Liver (tissue), 3 donors: Measurements from ENCODE around the gene ASB2.

Experiments
- CTCF ChIP-seq: fragments of 150-350 bp; IDR thresholded peaks from 2 replicates; pipeline ENCODE4 v1.5.1; 2017; ENCODE audit warnings: improper control_type of control experiment, low read depth, low read length; ENCODE audit not compliant: missing input control
- EGR1 ChIP-seq, 2 donors: IDR thresholded peaks; 2 replicates each; pipeline ENCODE4 v1.6.1; 2016 to 2018; ENCODE audit warnings: antibody characterized with exemption in 2 of 2, low read depth in 2 of 2
- SP1 ChIP-seq: IDR thresholded peaks from 2 replicates; pipeline ENCODE4 v1.6.1; 2018; ENCODE audit warnings: antibody characterized with exemption, mild to moderate bottlenecking
- TAF1 ChIP-seq: conservative IDR thresholded peaks from 2 replicates; pipeline ENCODE4 v1.6.1; 2016; ENCODE audit warnings: antibody characterized with exemption, mild to moderate bottlenecking
- TF ChIP-seq, protein P1 (sequence below): IDR thresholded peaks from 2 replicates; pipeline ENCODE4 v1.6.1; 2016; ENCODE audit warnings: antibody characterized with exemption
- donor health status: healthy.
- donor health status: healthy.

- TF ChIP-seq CTCF (no peak), TAF1 (no peak), EGR1 (IDR thresholded peaks at IDR 0.05; ENCODE audit: low read depth in 2 of 2) (no peak), SP1 (no peak)
- TF ChIP-seq, protein P1, sequence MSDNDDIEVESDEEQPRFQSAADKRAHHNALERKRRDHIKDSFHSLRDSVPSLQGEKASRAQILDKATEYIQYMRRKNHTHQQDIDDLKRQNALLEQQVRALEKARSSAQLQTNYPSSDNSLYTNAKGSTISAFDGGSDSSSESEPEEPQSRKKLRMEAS: no peak
Observed at GRCh38 chr14:94020267-94020666, 43.9 kb upstream of the ASB2 start.
